Natural killer cell (primary cell): ENCODE results near the gene EMP2. TPM values are rescaled to one million over a fixed set of nuclear protein-coding genes. Genes with fewer than 3 reads are reported as not detected.
"Not testable (repeated sequence)": the region's sequence is repeated elsewhere in the genome, so short reads cannot be mapped to it uniquely, and the experiment has no call there.

Source experiments
- ATAC-seq, 3 donors: fragments of 150-1000 bp in 2 of 3; fragments of 200-7000 bp in 1 of 3; cut with Tn5 transposase; 1 replicate in 1 of 3; 2 replicates in 2 of 3; pipeline ENCODE4 v1.10.0; 2021; ENCODE audit warnings: mild to moderate bottlenecking in 2 of 3, moderate library complexity in 2 of 3
- DNase-seq, 2 donors: peaks; one replicate each; pipeline versions ENCODE4 v3.0.0 to v3.0.0-alpha.2; 2013 to 2021; ENCODE audit warnings: mixed read lengths in 1 of 2
- H3K27ac ChIP-seq: one replicate; pipeline ENCODE4 v1.5.1; 2013; ENCODE audit warnings: mild to moderate bottlenecking, low read length
- H3K27me3 ChIP-seq: one replicate; pipeline ENCODE4 v1.6.1; 2013; ENCODE audit warnings: low read length; ENCODE audit not compliant: control insufficient read depth, insufficient read depth
- H3K36me3 ChIP-seq: one replicate; pipeline ENCODE4 v1.6.1; 2013; ENCODE audit warnings: low read length; ENCODE audit not compliant: control insufficient read depth, insufficient read depth
- H3K4me1 ChIP-seq: one replicate; pipeline ENCODE4 v1.6.1; 2013; ENCODE audit warnings: low read length; ENCODE audit not compliant: control insufficient read depth, insufficient read depth
- H3K4me3 ChIP-seq: one replicate; pipeline ENCODE4 v1.5.1; 2013; ENCODE audit warnings: low read length
- H3K9me3 ChIP-seq: one replicate; pipeline ENCODE4 v1.6.1; 2013; ENCODE audit warnings: low read length; ENCODE audit not compliant: control insufficient read depth, insufficient read depth
- H3K27ac Mint-ChIP-seq, 2 donors: one replicate each; pipeline ENCODE4 v1.8.0; 2022; ENCODE audit warnings: mild to moderate bottlenecking in 2 of 2, mixed read lengths in 2 of 2, moderate library complexity in 1 of 2
- H3K27me3 Mint-ChIP-seq, 2 donors: one replicate each; pipeline ENCODE4 v1.8.0; 2022; ENCODE audit warnings: low read depth in 2 of 2, mixed read lengths in 2 of 2
- H3K36me3 Mint-ChIP-seq: one replicate; pipeline ENCODE4 v1.8.0; 2022; ENCODE audit warnings: mixed read lengths
- H3K4me1 Mint-ChIP-seq, 2 donors: one replicate each; pipeline ENCODE4 v1.8.0; 2022; ENCODE audit warnings: mixed read lengths in 2 of 2
- H3K4me3 Mint-ChIP-seq: one replicate; pipeline ENCODE4 v1.8.0; 2022; ENCODE audit warnings: mild to moderate bottlenecking, moderate library complexity, mixed read lengths
- H3K9me3 Mint-ChIP-seq, 2 donors: one replicate each; pipeline ENCODE4 v1.8.0; 2022; ENCODE audit warnings: mixed read lengths in 2 of 2
- WGBS: methylation state at CpG from one replicate; pipeline ENCODE4 v1.1.7; 2013; ENCODE audit warnings: missing lambda C conversion rate; ENCODE audit not compliant: insufficient coverage; 5-methylcytosine and 5-hydroxymethylcytosine counted together
- intact Hi-C: fragments of 100-400 bp; cut with micrococcal nuclease; formaldehyde crosslinking; loops from one replicate; pipeline ENCODE4 v1.14.2; 2022
- total RNA-seq, 4 donors: library from RNA; stranded (reverse); fragments of 120-200 nt in 1 of 4; gene quantifications; one replicate each; pipeline versions ENCODE4 v1.2.3 to v1.2.4, GENCODE V29; 2013 to 2022
- TF ChIP-seq, protein P1 (sequence below): fragments of 200-600 bp; IDR thresholded peaks from one replicate; pipeline ENCODE4 v1.8.0; 2022; ENCODE audit warnings: antibody characterized with exemption

Gene EMP2
- total RNA-seq, 3 donors from 2014 or later (not counting 1 experiment from before 2014, with no cell fraction given) = not detected

DNA sequence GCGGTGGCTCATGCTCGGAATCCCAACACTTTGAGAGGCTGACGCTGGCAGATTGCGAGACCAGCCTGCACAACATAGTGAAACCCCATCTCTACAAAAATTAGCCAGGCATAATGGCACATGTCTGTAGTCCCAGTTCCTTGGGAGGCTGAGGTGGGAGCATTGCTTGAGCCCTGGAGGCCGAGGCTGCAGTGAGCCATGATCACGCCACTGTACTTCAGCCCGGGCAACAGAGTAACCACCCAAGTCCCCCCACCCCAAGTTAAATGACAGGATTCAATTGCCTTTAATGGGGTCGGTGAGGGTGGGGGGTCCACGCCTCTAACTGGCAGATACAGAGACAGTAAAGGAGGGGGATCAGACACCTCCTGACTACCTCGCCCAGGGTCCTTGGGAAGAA is 44.9 kb downstream of the EMP2 start:
- H3K4me3 ChIP-seq = no peak overlapping the region
- H3K9me3 Mint-ChIP-seq = no peaks in the 10 kb centered on the region
- H3K9me3 ChIP-seq = no peaks in the 10 kb centered on the region
- H3K36me3 ChIP-seq = no peaks in the 10 kb centered on the region
- no peaks in the 10 kb centered on the region for H3K4me1 Mint-ChIP-seq
- H3K27me3 Mint-ChIP-seq = no peaks in the 10 kb centered on the region
- no peak overlapping the region for H3K4me3 Mint-ChIP-seq
- DNase-seq (no peak), ATAC-seq (no peak)
- no peak overlapping the region for H3K27ac ChIP-seq
- H3K4me1 ChIP-seq = no peaks in the 10 kb centered on the region
- 89% methylated on average over 8 of the region's 10 CpGs for WGBS
- H3K36me3 Mint-ChIP-seq = no peaks in the 10 kb centered on the region
- H3K27ac Mint-ChIP-seq = no peak overlapping the region
- TF ChIP-seq, protein P1, sequence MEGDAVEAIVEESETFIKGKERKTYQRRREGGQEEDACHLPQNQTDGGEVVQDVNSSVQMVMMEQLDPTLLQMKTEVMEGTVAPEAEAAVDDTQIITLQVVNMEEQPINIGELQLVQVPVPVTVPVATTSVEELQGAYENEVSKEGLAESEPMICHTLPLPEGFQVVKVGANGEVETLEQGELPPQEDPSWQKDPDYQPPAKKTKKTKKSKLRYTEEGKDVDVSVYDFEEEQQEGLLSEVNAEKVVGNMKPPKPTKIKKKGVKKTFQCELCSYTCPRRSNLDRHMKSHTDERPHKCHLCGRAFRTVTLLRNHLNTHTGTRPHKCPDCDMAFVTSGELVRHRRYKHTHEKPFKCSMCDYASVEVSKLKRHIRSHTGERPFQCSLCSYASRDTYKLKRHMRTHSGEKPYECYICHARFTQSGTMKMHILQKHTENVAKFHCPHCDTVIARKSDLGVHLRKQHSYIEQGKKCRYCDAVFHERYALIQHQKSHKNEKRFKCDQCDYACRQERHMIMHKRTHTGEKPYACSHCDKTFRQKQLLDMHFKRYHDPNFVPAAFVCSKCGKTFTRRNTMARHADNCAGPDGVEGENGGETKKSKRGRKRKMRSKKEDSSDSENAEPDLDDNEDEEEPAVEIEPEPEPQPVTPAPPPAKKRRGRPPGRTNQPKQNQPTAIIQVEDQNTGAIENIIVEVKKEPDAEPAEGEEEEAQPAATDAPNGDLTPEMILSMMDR = no peak
- no peaks in the 10 kb centered on the region for H3K27me3 ChIP-seq
- intact Hi-C loops = no loop called here

DNA sequence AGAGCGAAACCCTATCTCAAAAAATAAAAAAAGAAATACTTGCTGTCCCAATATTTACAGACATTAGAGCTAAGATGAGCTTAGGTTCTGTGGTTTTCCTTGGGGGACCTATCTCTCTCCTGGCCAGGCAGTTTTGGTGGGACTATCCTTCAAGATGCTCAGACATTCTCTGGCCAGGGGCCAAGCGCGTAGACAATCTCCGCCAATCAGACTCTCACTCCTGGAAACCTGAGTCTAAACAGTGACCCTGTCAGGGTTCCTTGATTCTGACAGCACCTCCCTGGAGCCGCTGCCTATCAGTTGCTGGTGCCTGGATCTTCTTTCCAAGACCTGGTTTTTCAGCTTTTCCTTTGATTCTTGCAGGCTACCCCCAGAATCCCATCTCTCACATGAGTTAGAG is 45.6 kb downstream of the EMP2 start:
- Mint-ChIP-seq H3K9me3 (no peaks in the 10 kb centered on the region), H3K27ac (no peak overlapping the region), H3K27me3 (no peaks in the 10 kb centered on the region), H3K4me1 (no peaks in the 10 kb centered on the region), H3K4me3 (no peak overlapping the region), H3K36me3 (no peaks in the 10 kb centered on the region)
- Histone ChIP-seq H3K9me3 (no peaks in the 10 kb centered on the region), H3K27ac (no peak overlapping the region), H3K36me3 (no peaks in the 10 kb centered on the region), H3K27me3 (no peaks in the 10 kb centered on the region), H3K4me3 (no peak overlapping the region), H3K4me1 (no peaks in the 10 kb centered on the region)
- intact Hi-C loops = no loop called here
- no peak for DNase-seq
- TF ChIP-seq, protein P1 = no peak
- ATAC-seq = no peak
- WGBS = 93% methylated on average over 5 of the region's 5 CpGs

DNA sequence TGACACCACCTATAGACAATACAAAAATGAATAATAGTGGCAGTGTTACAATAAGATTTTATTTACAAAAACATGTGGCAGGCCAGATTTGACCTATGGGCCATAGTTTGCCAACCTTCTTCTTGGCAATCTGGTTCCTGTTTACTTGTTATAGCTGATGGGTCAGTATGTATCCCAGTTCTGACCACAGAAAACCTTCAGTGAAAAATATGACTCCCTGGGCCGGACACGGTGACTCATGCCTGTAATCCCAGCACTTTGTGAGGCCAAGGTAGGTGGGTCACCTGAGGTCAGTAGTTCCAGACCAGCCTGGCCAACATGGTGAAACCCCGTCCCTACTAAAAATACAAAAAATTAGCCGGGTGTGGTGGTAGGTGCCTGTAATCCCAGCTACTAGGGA is 46.8 kb downstream of the EMP2 start:
- H3K9me3 Mint-ChIP-seq, intact Hi-C loops, DNase-seq, H3K27ac Mint-ChIP-seq, H3K9me3 ChIP-seq, ATAC-seq, H3K36me3 Mint-ChIP-seq, H3K4me1 Mint-ChIP-seq, H3K4me1 ChIP-seq, H3K27me3 ChIP-seq, H3K4me3 Mint-ChIP-seq, H3K27ac ChIP-seq, H3K4me3 ChIP-seq, H3K36me3 ChIP-seq, H3K27me3 Mint-ChIP-seq: not testable (repeated sequence)
- 82% methylated on average over 4 of the region's 4 CpGs for WGBS

DNA sequence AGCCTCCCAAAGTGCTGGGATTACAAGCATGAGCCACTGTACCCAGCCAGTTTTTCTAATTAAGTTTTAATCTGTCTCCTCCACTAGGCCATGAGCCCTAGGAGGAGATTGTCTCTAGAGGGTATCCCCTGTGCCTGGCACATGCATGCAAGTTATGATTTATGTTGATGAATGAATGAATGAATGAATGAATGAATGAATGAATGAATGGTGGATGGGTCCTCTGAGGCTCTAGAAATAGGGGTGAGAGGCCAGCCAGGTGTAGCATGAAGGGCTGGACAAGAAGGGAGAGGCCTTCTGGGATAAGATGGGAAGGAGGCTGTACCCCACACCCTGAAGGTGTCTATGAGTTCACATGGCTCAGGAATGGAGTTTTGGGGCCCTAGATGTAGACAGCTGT is 48.8 kb downstream of the EMP2 start:
- H3K4me3 Mint-ChIP-seq = no peak overlapping the region
- no peak overlapping the region for H3K27ac Mint-ChIP-seq
- Histone ChIP-seq H3K9me3 (no peaks in the 10 kb centered on the region), H3K4me1 (no peaks in the 10 kb centered on the region), H3K27me3 (no peaks in the 10 kb centered on the region), H3K27ac (no peak overlapping the region), H3K4me3 (no peak overlapping the region), H3K36me3 (no peaks in the 10 kb centered on the region)
- DNase-seq (no peak), ATAC-seq (no peak)
- TF ChIP-seq, protein P1 = no peak
- H3K36me3 Mint-ChIP-seq = no peaks in the 10 kb centered on the region
- no peaks in the 10 kb centered on the region for H3K4me1 Mint-ChIP-seq
- intact Hi-C loops = no loop called here
- H3K27me3 Mint-ChIP-seq = no peaks in the 10 kb centered on the region
- H3K9me3 Mint-ChIP-seq = no peaks in the 10 kb centered on the region
